Left forelimb (tissue), 1 donor: ENCODE data around the gene PKMYT1.

Experiments used
- DNase-seq: peaks from one replicate; pipeline ENCODE4 v3.0.0-alpha.2; 2018; ENCODE audit warnings: low spot score

Gene PKMYT1

DNA sequence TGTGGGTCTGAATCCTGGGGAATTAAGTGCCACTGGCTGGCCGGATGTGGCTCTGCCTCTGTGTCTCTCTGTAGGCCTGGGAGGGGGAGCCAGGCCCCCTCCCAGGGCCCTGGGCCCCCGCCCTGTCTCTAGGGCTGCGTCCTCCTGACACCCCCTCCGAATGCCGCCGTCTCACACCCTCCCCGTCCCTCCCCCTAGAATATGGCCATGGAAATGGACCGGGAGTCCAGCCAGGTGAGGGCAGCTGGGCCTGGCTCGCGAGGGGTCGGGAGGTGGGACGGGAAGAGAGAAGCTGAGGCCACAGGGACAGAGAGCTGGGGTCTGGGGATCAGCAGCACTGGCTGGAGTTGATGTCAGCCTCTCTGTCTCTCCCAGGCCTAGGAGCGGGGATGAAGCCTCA lies 16.1 kb upstream of the PKMYT1 start:
- no peak for DNase-seq

DNA sequence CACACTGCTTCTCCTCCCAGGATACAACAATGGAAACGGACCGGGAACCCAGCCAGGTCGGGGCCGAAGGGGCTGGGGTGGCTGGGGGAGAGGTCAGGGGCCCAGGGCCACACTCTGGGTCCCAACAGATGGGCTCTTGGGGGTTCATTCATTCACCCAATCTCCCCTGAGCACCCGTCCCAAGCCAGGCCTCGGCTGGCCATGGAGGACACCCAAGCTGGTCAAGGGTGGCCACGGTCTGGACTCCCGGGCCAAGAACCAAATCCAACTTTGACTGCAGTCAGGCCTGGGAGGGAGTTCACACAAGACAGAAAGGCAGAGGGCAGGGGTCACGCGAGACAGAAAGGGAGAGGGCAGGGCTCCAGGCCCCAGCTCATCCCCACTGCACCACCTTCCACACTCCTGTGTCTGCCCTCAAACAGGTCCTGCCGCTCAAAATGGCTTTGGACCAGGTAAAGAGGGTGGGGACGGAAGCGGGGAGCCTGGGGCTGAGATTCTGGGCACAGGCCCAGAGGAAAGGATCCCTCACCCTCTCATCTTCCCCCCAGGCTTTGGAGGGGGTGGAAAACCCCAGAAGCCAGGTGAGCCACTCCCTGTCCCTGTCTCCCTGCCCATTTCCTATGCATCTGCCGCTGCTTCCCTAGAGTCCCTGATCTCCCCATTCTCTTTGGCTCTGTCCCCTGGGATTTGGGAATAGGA lies 12.3 kb upstream of the PKMYT1 start:
- no peak for DNase-seq

DNA sequence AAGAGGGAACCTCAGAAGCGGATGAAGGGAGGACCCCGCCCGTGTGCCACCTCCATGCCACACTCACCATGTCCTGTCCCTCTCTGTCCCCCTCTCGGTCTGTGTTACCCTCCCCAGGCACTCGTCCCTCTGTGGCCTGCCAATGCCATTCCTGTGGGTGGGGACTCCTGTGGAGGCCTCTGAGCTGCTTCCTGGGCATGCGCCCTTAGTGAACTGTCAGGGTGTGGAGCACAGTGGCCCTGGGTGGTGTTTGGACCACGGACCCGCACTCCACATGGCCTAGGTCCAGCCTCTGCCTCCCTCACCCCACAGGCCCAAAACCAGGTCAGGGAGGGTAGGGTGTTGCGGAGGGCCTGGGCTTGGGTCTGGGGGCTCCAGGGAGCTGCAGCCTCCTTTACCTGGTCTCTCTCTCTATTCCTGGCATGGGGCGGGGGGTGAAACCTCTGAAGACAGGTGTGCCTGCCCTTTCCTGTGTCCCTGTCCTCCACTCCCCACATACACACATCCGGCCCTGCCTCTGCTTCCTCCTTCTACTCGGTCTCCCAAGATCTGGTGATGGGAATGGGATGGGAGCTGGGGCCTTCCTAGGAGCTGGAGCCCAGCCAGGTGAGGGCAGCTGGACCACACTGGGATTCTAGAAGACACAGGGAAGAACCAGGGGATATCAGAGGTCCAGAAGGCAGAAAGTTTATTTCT lies 11.5 kb upstream of the PKMYT1 start:
- no peak for DNase-seq

DNA sequence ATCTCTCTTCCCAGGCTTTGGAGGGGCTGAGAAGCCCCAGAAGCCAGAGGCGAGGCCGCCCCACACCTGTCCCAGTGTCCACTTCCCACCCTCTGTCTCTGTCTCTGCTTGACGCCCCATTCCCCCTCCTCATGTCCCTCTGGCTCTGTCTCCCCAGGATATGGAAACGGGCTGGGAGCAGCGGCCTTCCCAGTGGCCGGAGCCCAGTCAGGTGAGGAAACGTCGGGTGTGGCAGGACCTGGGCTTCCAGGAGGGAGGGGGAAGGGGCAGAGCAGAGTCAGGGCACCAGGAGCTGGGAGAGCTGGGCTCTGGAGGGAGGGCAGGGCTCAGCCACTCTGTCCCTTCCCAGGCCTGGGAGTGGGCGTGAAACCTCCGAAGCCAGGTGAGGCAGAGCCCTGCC lies 10.6 kb upstream of the PKMYT1 start:
- no peak for DNase-seq

DNA sequence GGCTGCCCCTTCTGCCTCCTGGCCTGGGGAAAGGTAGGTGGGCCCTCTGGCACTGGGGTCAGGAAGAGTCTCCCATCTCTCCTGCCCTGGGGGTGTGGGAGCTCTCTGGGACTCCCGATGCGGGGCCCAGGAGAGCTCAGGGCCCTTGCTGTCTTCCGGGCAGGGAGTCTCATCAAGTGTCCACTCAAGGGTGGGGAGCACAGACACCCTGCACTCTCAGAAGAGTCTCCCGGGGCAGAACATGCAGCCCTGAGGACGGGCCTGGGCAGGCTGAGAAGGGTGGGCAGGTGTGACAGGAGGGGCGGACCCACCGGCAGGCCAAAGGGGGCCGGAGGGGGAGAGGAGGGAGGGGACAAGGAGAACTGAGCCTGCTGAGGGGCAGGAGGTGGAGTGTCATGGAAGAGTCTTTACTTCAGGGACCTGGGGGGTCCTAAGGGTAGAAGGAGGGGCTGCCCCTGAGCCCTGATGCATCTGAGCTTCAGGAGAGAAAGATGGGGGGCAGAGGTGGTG lies 8.4 kb upstream of the PKMYT1 start:
- DNase-seq, result no peak

DNA sequence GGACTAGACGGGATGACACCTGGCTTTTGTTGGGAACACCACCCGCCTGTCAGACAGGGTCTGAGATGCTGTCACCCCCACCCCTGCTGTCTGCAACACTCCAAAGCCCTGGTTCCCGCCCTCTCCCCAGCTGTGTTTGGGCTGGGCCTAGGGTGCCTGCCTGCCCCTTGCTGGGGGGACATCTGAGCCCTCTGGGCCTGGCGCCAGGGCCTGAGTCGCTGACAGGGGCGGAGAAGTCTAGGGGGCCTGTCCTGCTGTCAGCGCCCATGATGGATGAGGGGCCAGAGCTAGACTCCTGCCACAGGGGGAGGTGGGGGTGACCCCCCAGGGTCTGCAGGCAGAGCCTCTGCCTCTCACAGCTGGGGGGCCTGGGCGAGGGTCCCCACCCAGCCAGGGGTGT lies 7.6 kb upstream of the PKMYT1 start:
- peak; percentile 79 for DNase-seq

GRCh38 chr16:2987286-2987685 lies 7.0 kb upstream of the PKMYT1 start:
- DNase-seq, result no peak

- no peak for DNase-seq
Observed at GRCh38 chr16:2986623-2987188, 6.5 kb upstream of the PKMYT1 start.

DNA sequence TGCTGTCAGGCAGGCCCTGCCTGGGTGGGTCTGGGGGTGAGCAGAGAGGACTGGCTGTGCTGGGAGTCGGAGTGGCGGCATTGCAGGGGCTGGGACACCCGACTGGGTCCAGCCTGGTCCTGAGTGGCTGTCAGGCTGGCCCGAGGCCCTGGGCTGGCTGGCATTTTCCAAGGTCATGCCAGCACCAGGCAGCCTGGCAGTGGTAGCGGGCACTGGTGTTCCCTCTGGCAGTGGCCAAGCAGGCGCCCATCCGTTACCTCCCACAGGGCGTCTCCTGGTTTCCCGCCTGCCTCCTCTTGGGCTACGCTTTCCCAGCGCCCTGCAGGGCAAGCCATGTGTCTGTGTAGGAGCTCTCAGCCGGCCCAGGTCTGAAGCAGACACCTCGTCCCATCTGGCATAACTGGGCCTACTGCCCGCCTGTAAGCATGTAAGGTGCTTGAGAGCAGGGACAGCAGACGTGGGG lies 5.7 kb upstream of the PKMYT1 start:
- DNase-seq, result no peak

- DNase-seq, result peak; percentile 82
Observed at GRCh38 chr16:2985462-2985861, 5.2 kb upstream of the PKMYT1 start.

- peak; percentile 89 for DNase-seq
Observed at GRCh38 chr16:2983706-2984136, 3.5 kb upstream of the PKMYT1 start.

GRCh38 chr16:2982402-2982801 lies 2.2 kb upstream of the PKMYT1 start:
- DNase-seq, result no peak

DNA sequence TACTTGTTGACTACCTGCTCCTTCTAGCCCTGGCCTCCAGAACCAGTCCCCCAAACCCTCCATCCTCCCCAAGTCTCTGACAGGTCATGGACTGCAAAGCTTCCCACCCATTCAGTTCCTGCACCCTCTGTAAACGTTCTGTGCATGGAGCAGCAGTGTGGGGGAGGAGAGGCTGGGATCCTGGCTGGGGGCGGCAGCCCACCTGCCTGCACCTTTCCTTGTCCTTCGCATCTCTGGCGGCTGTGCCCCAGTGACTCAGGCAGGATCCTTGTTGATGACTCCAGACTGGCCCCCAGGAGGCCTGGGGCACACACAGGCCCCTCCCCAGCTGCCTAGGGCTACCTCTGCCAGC lies 1.6 kb upstream of the PKMYT1 start:
- no peak for DNase-seq

DNA sequence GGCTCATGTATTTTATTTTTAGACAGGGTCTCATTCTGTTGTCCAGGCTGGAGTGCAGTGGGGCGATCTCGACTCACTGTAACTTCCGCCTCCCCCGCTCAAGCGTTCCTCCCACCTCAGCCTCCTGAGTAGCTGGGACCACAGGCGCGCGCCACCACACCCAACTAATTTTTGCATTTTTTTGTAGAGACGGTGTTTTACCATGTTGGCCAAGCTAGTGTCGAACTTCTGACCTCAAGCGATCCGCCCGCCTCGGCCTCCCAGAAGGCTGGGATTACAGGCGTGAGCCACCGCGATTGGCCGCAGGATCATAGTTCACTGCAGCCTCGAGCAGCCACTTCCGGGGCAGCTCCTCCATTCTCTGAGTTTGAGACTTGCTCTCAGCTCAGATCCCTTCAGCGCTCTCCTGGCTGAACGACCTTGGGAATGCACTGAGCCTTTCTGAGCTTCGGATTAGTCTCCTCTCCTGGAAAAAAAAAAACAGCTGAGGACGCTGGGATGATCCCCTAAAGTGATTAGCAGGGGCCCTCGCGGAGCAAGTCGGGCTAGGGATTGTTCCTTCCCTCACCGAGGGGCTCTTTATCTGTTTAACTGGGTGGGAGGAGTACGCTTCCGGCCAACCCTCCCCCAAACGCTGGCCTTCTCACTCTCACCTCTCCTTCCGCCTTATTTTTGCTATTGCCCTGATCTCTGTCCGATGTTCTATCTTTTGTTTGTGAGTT lies 1.1 kb upstream of the PKMYT1 start:
- no peak for DNase-seq

DNA sequence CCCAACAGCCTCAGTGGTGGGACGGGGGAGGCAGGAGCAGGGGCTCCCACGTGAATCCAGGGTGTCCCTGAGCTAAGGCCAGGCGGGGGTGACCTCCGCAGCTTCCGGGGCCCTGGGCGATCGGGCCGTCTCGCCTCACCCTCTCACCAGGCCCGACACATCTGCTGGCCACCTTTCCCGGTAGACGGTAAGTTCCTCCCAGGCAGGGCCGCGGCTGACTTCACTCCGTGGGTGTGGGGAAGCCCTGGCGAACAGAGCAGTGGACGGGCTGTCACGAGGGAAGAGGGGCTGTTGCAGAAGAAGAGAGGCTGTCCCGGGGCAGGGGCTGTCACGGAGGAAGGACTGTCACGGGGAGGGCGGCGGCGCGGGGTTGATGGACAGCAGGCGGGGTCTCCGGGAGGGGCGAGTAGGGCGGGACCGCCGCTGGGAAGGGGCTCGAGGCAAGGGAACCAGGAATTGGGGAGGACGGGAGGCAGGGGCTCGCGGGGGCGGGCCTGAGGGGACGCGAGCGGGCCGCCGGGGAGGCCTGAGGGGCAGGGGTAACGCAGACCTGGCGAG lies 498 bp downstream of the PKMYT1 start:
- DNase-seq, result no peak

GRCh38 chr16:2977440-2977839 lies 2.8 kb downstream of the PKMYT1 start:
- no peak for DNase-seq

DNA sequence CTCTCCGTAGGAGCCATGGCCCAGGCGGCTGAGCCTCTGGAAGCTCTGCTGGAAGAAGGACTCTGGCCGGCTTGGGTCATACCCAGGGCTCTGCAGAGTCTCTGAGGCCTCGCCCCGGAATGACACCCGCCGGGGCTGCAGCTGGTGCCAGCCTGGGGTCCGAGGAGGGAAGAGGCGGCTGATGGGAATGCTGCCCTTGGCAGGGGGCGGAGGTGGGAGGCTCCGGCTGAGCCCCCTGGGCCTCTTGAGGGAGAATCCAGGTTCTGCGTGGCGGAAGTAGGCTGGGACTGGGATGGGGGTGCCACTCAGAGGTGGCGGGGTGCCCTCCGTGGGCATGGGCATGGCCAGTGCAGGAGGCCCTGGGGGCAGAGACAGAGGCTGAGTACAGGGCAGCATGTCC lies 3.6 kb downstream of the PKMYT1 start:
- no peak for DNase-seq

DNA sequence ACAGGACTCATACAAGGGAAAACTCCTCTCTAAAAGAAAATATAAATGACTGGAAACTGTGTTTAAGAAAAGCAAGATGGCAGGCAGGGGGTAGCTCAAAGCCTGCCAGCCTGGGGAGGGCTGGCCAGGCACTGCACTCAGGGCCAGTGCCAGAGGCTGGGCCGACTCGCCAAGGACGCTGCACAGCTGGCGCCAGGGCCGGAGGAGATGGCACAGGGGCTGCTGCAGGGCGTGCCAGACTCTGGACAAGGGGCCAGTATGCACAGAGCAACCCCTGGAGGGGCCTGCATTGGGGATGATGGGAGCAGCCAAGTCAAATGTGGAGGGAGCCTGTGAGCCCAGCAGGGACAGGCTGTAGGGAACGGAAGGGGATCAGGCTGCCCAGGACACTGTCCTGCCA lies 4.0 kb downstream of the PKMYT1 start:
- no peak for DNase-seq

DNA sequence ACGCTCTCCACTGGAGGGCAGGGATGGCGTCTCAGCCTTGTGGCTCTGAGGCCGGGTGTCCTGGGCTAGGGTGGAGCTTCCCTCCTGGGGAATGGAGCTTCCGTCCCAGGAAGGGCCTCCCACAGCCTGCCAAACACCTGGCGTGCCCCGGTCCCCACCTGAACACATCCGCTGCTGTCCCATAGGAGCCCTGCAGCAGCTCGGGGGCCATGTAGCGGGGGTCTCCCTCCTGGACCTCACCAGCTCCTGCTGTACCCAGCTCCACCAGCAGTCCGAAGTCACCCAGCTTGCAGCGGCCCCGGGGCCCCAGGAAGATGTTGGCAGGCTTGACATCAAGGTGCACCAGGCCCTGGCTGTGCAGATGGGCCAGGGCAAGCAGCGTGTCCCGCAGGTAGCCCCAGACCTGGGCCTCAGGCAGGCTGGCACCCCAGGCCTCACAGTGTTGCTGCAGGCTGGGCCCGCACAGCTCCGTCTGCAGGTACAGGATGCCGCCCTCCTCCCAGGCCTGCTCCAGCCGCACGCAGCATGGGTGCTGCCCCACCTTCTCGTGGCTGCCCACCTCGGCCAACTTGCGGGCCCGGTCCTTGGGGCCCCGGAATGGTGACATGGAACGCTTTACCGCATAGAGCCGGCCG lies 5.0 kb downstream of the PKMYT1 start:
- DNase-seq, result no peak

GRCh38 chr16:2974319-2975056 lies 5.8 kb downstream of the PKMYT1 start:
- no peak for DNase-seq
